Retinal pigment epithelial cell (primary cell): ENCODE measurements around the gene FRMD3.

ENCODE experiments used
- DNase-seq: peaks from one replicate; pipeline ENCODE4 v3.0.0-alpha.2; 2010; ENCODE audit warnings: low read depth
- H3K4me3 ChIP-seq: 2 replicates; pipeline ENCODE4 v1.5.1; 2011; ENCODE audit warnings: mild to moderate bottlenecking, low read length, control low read depth, moderate library complexity
- CTCF ChIP-seq: conservative IDR thresholded peaks from 2 replicates; pipeline ENCODE4 v1.5.1; 2011; ENCODE audit warnings: low read depth, low read length, control low read depth, inconsistent platforms

Gene FRMD3

GRCh38 chr9:83233647-83234046 is 304.6 kb downstream of the FRMD3 start:
- no peak for DNase-seq
- H3K4me3 ChIP-seq: no peak overlapping the region
- TF ChIP-seq CTCF: no peak

- H3K4me3 ChIP-seq: no peak overlapping the region
- DNase-seq: no peak
- no peak for TF ChIP-seq CTCF
These were observed 307.2 kb downstream of the FRMD3 start for GRCh38 chr9:83231039-83231438.

- DNase-seq: peak; percentile 51
- H3K4me3 ChIP-seq: no peak overlapping the region
- no peak for TF ChIP-seq CTCF
These were observed 317.5 kb downstream of the FRMD3 start for GRCh38 chr9:83220730-83221129.

GRCh38 chr9:83219924-83220438 is 318.2 kb downstream of the FRMD3 start:
- no peak for DNase-seq
- peak overlapping the region; percentile 87 for H3K4me3 ChIP-seq
- no peak for TF ChIP-seq CTCF

GRCh38 chr9:83219154-83219923 is 318.9 kb downstream of the FRMD3 start:
- TF ChIP-seq CTCF: peak; percentile 74
- DNase-seq: peak; percentile 62
- peak overlapping the region; percentile 87 for H3K4me3 ChIP-seq

GRCh38 chr9:83218411-83219090 is 319.6 kb downstream of the FRMD3 start:
- DNase-seq: no peak
- H3K4me3 ChIP-seq: peak overlapping the region; percentile 87
- TF ChIP-seq CTCF: no peak
